SK-N-SH (cell line): ENCODE data around the gene LEKR1.

Experiments used
- EP300 ChIP-seq, 2 experiments: IDR thresholded peaks; 2 replicates each; pipeline versions ENCODE4 v1.4.0 to v1.6.1; 2012; ENCODE audit warnings: borderline replicate concordance in 1 of 2, low read depth in 1 of 2, low read length in 1 of 2
- SMC3 ChIP-seq: IDR thresholded peaks from 2 replicates; pipeline ENCODE4 v1.6.1; 2012; ENCODE audit warnings: low read depth, low read length, improper control_type of control experiment

GRCh38 chr3:157023226-157023625, 197.1 kb downstream of the LEKR1 start:
- TF ChIP-seq SMC3: no peak
- no peak for TF ChIP-seq EP300 (IDR thresholded peaks at IDR 0.05; ENCODE audit: borderline replicate concordance in 1 of 2, low read depth in 1 of 2, low read length in 1 of 2)
